Choroid plexus epithelial cell (primary cell): ENCODE results near the gene COQ8B.

Experiments
- DNase-seq: peaks from one replicate; pipeline ENCODE4 v3.0.0-alpha.2; 2010; ENCODE audit warnings: low read depth
- H3K4me3 ChIP-seq: 2 replicates; pipeline ENCODE4 v1.5.1; 2011; ENCODE audit warnings: low read depth, mild to moderate bottlenecking, control low read depth, low read length, moderate library complexity
- CTCF ChIP-seq: conservative IDR thresholded peaks from 2 replicates; pipeline ENCODE4 v1.5.1; 2011; ENCODE audit warnings: low read depth, mild to moderate bottlenecking, control low read depth, inconsistent platforms, low read length, moderate library complexity

Gene COQ8B

GRCh38 chr19:40756502-40757110 lies 39.9 kb upstream of the COQ8B start:
- no peak overlapping the region for H3K4me3 ChIP-seq
- TF ChIP-seq CTCF, result no peak
- DNase-seq, result no peak

GRCh38 chr19:40755791-40756190 lies 39.1 kb upstream of the COQ8B start:
- H3K4me3 ChIP-seq, result no peak overlapping the region
- no peak for DNase-seq
- TF ChIP-seq CTCF, result no peak

GRCh38 chr19:40755248-40755624 lies 38.5 kb upstream of the COQ8B start:
- no peak for DNase-seq
- no peak overlapping the region for H3K4me3 ChIP-seq
- TF ChIP-seq CTCF, result no peak

GRCh38 chr19:40754611-40755247 lies 38.0 kb upstream of the COQ8B start:
- TF ChIP-seq CTCF, result no peak
- no peak for DNase-seq
- no peak overlapping the region for H3K4me3 ChIP-seq

- TF ChIP-seq CTCF, result no peak
- peak overlapping the region; percentile 90 for H3K4me3 ChIP-seq
- no peak for DNase-seq
Measured at GRCh38 chr19:40752257-40752781, 35.6 kb upstream of the COQ8B start.

GRCh38 chr19:40750874-40751537 lies 34.3 kb upstream of the COQ8B start, which contains the start of gene SNRPA:
SNRPA (plus strand) TSS chr19:40751203; CDS start chr19:40751409, 206 bp downstream.
- TF ChIP-seq CTCF, result no peak
- peak within 1 kb of the TSS; percentile 90 for H3K4me3 ChIP-seq
- DNase-seq, result peak; percentile 99
